Measurements from ENCODE around the gene LY6G6D. TPM values are rescaled to one million over a fixed set of nuclear protein-coding genes. Genes with fewer than 3 reads are reported as not detected.

LY6G6D gene
- total and polyA plus RNA-seq, 2 of the 13 experiments (the other 11 are each of a cell fraction or from before 2014, with no cell fraction given) = not detected

DNA sequence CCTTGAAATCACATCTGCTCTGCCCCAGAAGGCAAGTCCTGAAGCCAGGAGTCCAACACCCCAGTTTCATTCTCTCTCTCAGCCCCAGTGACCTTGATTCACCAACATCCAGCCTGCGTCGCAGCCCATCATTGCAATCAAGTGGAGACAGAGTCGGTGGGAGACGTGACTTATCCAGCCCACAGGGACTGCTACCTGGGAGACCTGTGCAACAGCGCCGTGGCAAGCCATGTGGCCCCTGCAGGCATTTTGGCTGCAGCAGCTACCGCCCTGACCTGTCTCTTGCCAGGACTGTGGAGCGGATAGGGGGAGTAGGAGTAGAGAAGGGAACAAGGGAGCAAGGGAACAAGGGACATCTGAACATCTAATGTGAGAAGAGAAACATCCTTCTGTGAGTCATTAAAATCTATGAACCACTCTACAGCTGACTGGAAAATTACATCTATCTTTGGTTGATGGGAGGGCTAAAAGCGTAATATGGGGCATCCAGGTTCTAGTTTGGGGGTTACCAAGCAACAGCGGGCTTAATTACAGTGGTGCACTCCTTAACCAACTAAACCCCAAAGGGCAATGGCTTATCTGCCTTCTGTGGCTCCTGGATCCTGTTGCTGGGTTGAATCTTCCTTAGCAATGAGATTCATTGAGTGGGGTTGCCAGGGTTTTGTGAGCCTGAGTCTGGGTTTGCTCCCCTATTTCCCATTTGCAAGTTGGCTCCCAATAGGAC is 2.5 kb downstream of the LY6G6D start (continued):
- TF ChIP-seq, protein P1, sequence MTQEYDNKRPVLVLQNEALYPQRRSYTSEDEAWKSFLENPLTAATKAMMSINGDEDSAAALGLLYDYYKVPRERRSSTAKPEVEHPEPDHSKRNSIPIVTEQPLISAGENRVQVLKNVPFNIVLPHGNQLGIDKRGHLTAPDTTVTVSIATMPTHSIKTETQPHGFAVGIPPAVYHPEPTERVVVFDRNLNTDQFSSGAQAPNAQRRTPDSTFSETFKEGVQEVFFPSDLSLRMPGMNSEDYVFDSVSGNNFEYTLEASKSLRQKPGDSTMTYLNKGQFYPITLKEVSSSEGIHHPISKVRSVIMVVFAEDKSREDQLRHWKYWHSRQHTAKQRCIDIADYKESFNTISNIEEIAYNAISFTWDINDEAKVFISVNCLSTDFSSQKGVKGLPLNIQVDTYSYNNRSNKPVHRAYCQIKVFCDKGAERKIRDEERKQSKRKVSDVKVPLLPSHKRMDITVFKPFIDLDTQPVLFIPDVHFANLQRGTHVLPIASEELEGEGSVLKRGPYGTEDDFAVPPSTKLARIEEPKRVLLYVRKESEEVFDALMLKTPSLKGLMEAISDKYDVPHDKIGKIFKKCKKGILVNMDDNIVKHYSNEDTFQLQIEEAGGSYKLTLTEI (CRISPR knock-in tag; conservative IDR thresholded peaks at IDR 0.05) = no peak
- TF ChIP-seq KMT2B (CRISPR knock-in tag; IDR thresholded peaks at IDR 0.05) (0 out of 2 replicates have a peak, but pooled peaks have one; percentile 23), KAT8 (CRISPR knock-in tag; IDR thresholded peaks at IDR 0.05) (0 out of 2 replicates have a peak, but pooled peaks have one; percentile 26), STAG1 (CRISPR knock-in tag; IDR thresholded peaks at IDR 0.05) (peak; percentile 77), KLF9 (CRISPR knock-in tag; IDR thresholded peaks at IDR 0.05; ENCODE audit: low read depth) (no peak), FOXK2 (IDR thresholded peaks at IDR 0.05) (no peak), HNRNPL (IDR thresholded peaks at IDR 0.05; ENCODE audit: low read depth, low read length) (no peak), NR2F6 (IDR thresholded peaks at IDR 0.05) (no peak), NR2F6 (CRISPR knock-in tag; IDR thresholded peaks at IDR 0.05) (peak; percentile 46; the same call in 1 of the 2 replicates), MBD4 (IDR thresholded peaks at IDR 0.05; ENCODE audit: borderline replicate concordance, low read length) (no peak), CBFB (CRISPR knock-in tag; IDR thresholded peaks at IDR 0.05) (peak; percentile 64; the same call in 1 of the 2 replicates), ZBTB7A (CRISPR knock-in tag; IDR thresholded peaks at IDR 0.05) (peak; percentile 50; the same call in 1 of the 2 replicates), ZNF205 (CRISPR knock-in tag; IDR thresholded peaks at IDR 0.05) (peak; percentile 68; the same call in 1 of the 2 replicates), HMG20B (CRISPR knock-in tag; conservative IDR thresholded peaks at IDR 0.05) (no peak), SAP130 (CRISPR knock-in tag; IDR thresholded peaks at IDR 0.05; ENCODE audit: low read depth) (peak; percentile 77), NCOA2 (CRISPR knock-in tag; IDR thresholded peaks at IDR 0.05) (peak; percentile 16; the same call in 1 of the 2 replicates), GATAD1 (CRISPR knock-in tag; IDR thresholded peaks at IDR 0.05) (peak; percentile 41; the same call in 1 of the 2 replicates), ZNF614 (CRISPR knock-in tag; IDR thresholded peaks at IDR 0.05; ENCODE audit: borderline replicate concordance) (peak; percentile 79; the same call in 1 of the 2 replicates)
- TF ChIP-seq, protein P2, sequence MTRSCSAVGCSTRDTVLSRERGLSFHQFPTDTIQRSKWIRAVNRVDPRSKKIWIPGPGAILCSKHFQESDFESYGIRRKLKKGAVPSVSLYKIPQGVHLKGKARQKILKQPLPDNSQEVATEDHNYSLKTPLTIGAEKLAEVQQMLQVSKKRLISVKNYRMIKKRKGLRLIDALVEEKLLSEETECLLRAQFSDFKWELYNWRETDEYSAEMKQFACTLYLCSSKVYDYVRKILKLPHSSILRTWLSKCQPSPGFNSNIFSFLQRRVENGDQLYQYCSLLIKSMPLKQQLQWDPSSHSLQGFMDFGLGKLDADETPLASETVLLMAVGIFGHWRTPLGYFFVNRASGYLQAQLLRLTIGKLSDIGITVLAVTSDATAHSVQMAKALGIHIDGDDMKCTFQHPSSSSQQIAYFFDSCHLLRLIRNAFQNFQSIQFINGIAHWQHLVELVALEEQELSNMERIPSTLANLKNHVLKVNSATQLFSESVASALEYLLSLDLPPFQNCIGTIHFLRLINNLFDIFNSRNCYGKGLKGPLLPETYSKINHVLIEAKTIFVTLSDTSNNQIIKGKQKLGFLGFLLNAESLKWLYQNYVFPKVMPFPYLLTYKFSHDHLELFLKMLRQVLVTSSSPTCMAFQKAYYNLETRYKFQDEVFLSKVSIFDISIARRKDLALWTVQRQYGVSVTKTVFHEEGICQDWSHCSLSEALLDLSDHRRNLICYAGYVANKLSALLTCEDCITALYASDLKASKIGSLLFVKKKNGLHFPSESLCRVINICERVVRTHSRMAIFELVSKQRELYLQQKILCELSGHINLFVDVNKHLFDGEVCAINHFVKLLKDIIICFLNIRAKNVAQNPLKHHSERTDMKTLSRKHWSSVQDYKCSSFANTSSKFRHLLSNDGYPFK (CRISPR knock-in tag; IDR thresholded peaks at IDR 0.05; ENCODE audit: borderline replicate concordance) = peak; percentile 95; the same call in 1 of the 2 replicates
- TF ChIP-seq, protein P3, sequence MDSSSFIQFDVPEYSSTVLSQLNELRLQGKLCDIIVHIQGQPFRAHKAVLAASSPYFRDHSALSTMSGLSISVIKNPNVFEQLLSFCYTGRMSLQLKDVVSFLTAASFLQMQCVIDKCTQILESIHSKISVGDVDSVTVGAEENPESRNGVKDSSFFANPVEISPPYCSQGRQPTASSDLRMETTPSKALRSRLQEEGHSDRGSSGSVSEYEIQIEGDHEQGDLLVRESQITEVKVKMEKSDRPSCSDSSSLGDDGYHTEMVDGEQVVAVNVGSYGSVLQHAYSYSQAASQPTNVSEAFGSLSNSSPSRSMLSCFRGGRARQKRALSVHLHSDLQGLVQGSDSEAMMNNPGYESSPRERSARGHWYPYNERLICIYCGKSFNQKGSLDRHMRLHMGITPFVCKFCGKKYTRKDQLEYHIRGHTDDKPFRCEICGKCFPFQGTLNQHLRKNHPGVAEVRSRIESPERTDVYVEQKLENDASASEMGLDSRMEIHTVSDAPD (CRISPR knock-in tag; IDR thresholded peaks at IDR 0.05) = 0 out of 2 replicates have a peak, but pooled peaks have one; percentile 29
- TF ChIP-seq, protein P4, sequence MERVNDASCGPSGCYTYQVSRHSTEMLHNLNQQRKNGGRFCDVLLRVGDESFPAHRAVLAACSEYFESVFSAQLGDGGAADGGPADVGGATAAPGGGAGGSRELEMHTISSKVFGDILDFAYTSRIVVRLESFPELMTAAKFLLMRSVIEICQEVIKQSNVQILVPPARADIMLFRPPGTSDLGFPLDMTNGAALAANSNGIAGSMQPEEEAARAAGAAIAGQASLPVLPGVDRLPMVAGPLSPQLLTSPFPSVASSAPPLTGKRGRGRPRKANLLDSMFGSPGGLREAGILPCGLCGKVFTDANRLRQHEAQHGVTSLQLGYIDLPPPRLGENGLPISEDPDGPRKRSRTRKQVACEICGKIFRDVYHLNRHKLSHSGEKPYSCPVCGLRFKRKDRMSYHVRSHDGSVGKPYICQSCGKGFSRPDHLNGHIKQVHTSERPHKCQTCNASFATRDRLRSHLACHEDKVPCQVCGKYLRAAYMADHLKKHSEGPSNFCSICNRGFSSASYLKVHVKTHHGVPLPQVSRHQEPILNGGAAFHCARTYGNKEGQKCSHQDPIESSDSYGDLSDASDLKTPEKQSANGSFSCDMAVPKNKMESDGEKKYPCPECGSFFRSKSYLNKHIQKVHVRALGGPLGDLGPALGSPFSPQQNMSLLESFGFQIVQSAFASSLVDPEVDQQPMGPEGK (CRISPR knock-in tag; IDR thresholded peaks at IDR 0.05) = peak; percentile 71
- TF ChIP-seq, protein P5, sequence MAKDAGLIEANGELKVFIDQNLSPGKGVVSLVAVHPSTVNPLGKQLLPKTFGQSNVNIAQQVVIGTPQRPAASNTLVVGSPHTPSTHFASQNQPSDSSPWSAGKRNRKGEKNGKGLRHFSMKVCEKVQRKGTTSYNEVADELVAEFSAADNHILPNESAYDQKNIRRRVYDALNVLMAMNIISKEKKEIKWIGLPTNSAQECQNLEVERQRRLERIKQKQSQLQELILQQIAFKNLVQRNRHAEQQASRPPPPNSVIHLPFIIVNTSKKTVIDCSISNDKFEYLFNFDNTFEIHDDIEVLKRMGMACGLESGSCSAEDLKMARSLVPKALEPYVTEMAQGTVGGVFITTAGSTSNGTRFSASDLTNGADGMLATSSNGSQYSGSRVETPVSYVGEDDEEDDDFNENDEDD (CRISPR knock-in tag; IDR thresholded peaks at IDR 0.05; ENCODE audit: borderline replicate concordance) = peak; percentile 37; the same call in 1 of the 2 replicates

All from HepG2 (cell line).